Measurements from ENCODE around the gene NDUFS8.

DNA sequence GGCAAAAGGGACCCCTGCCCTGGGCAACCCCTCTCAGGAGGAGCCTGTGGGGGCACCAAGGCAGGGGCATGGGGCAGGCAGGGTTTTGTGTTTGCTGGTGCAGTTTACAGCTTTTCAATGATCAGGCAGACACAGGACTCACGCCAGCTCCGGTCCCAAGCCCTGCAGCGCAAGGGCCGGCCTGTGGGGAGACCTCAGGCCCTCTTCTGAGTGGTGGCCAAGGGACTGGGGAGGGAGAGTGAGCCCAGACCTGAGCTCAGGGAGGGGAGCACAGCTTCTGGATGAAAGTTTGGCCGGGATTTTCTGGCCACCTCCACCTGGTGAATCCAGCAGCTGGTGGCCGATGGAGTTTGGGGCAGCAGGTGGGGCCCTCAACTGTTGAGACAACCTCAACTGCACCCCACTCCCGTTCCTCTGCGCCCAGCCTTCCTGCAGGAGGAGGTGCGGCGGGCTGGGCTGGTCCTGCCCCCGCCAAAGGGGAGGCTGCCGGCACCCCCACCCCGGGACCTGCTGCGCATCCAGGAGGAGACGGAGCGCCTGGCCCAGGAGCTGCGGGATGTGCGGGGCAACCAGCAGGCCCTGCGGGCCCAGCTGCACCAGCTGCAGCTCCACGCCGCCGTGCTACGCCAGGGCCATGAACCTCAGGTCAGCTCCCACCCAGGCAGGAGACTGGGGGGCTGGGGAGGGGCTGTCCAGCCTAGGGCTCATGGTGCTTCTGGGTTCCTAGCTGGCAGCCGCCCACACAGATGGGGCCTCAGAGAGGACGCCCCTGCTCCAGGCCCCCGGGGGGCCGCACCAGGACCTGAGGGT is 11.9 kb downstream of the NDUFS8 start:
- TF ChIP-seq EZH2 (IDR thresholded peaks at IDR 0.05; ENCODE audit: borderline replicate concordance, low read length) = no peak
- TF ChIP-seq CTCF (conservative IDR thresholded peaks at IDR 0.05 in 1 of 2, IDR thresholded peaks at IDR 0.05 in 1 of 2; ENCODE audit: extremely low read depth in 1 of 2, insufficient read depth in 1 of 2, low read depth in 1 of 2, low read length in 2 of 2) = no peak
